Astrocyte of the spinal cord (primary cell): Measurements from ENCODE around the gene B2M.

Source experiments
- DNase-seq: peaks from one replicate; pipeline ENCODE4 v3.0.0; 2011; ENCODE audit warnings: low read depth, low spot score
- H3K4me3 ChIP-seq: 2 replicates; pipeline ENCODE4 v1.5.1; 2011; ENCODE audit warnings: low read depth, mild to moderate bottlenecking, low read length, moderate library complexity
- in situ Hi-C: cut with HindIII; loops from 2 replicates; pipeline ENCODE4 v1.10.0; 2017; ENCODE audit warnings: low sequenced_read_pairs
- TF ChIP-seq, protein P1 (sequence below): IDR thresholded peaks from 2 replicates; pipeline ENCODE4 v1.5.1; 2012; ENCODE audit warnings: low read depth, mild to moderate bottlenecking, low read length, inconsistent platforms

B2M gene

DNA sequence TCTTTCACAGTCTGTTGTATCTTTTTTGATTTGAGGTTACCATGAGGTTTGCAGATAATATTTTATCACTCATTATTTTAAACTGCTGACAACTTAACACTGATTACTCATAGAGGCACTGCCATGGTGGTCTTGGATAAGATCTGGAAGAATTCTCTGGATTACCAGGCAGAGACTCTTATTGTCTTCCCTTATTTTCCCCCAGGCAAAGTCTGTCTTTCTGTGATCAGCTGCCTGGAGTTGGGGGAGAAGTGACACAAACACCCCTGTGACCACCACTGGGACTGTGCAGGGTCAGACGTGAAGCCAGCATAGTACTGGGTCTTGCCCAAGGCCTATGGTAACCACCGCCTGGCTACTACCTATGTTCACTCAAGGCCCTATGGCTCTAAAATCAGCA, 4.9 kb upstream of the B2M start:
- no peak overlapping the region for H3K4me3 ChIP-seq
- in situ Hi-C loops = no loop called here
- TF ChIP-seq, protein P1, sequence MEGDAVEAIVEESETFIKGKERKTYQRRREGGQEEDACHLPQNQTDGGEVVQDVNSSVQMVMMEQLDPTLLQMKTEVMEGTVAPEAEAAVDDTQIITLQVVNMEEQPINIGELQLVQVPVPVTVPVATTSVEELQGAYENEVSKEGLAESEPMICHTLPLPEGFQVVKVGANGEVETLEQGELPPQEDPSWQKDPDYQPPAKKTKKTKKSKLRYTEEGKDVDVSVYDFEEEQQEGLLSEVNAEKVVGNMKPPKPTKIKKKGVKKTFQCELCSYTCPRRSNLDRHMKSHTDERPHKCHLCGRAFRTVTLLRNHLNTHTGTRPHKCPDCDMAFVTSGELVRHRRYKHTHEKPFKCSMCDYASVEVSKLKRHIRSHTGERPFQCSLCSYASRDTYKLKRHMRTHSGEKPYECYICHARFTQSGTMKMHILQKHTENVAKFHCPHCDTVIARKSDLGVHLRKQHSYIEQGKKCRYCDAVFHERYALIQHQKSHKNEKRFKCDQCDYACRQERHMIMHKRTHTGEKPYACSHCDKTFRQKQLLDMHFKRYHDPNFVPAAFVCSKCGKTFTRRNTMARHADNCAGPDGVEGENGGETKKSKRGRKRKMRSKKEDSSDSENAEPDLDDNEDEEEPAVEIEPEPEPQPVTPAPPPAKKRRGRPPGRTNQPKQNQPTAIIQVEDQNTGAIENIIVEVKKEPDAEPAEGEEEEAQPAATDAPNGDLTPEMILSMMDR = no peak
- no peak for DNase-seq

DNA sequence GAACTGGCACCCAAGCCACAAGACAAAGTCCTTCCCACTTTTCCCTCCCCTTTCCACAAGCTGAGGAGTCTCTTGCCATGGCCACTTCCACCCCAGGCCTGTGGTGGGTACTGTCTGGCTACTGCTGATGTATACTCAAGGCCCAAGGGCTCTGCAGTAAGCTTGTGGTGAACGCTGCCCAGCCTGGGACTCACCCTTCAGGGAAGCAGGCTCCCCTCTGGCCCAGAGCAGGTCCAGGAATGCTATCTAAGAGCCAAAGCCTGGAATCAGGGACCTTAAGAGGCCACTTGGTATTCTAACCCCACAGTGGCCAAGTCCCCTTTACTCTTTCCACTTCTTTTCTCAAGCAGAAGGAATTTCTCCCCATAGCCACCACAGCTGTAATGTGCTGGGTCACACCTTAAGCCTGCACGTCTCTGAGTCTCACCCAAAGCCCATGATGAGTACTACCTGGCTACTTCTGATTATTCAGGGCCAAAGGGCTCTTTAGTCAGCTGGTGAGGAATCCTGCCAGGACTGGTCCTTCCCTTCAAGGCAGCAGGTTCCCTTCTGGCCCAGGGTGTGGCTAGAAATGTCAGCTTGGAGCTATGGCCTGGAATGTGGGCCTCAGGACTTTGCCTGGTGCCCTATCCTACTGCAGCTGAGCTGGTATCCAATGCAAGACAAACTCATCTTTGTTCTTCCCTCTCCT, 4.2 kb upstream of the B2M start:
- in situ Hi-C loops = no loop called here
- TF ChIP-seq, protein P1 = no peak
- DNase-seq = no peak
- H3K4me3 ChIP-seq = no peak overlapping the region

DNA sequence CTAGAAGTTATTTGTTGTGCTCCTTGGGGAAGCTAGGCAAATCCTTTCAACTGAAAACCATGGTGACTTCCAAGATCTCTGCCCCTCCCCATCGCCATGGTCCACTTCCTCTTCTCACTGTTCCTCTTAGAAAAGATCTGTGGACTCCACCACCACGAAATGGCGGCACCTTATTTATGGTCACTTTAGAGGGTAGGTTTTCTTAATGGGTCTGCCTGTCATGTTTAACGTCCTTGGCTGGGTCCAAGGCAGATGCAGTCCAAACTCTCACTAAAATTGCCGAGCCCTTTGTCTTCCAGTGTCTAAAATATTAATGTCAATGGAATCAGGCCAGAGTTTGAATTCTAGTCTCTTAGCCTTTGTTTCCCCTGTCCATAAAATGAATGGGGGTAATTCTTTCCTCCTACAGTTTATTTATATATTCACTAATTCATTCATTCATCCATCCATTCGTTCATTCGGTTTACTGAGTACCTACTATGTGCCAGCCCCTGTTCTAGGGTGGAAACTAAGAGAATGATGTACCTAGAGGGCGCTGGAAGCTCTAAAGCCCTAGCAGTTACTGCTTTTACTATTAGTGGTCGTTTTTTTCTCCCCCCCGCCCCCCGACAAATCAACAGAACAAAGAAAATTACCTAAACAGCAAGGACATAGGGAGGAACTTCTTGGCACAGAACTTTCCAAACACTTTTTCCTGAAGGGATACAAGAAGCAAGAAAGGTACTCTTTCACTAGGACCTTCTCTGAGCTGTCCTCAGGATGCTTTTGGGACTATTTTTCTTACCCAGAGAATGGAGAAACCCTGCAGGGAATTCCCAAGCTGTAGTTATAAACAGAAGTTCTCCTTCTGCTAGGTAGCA, 851 bp upstream of the B2M start:
- peak; percentile 43 for DNase-seq
- TF ChIP-seq, protein P1 = peak; percentile 52
- peak overlapping the region; percentile 96 for H3K4me3 ChIP-seq
- in situ Hi-C loops = no loop called here

DNA sequence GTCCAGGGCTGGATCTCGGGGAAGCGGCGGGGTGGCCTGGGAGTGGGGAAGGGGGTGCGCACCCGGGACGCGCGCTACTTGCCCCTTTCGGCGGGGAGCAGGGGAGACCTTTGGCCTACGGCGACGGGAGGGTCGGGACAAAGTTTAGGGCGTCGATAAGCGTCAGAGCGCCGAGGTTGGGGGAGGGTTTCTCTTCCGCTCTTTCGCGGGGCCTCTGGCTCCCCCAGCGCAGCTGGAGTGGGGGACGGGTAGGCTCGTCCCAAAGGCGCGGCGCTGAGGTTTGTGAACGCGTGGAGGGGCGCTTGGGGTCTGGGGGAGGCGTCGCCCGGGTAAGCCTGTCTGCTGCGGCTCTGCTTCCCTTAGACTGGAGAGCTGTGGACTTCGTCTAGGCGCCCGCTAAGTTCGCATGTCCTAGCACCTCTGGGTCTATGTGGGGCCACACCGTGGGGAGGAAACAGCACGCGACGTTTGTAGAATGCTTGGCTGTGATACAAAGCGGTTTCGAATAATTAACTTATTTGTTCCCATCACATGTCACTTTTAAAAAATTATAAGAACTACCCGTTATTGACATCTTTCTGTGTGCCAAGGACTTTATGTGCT, 527 bp downstream of the B2M start:
- in situ Hi-C loops = no loop called here

DNA sequence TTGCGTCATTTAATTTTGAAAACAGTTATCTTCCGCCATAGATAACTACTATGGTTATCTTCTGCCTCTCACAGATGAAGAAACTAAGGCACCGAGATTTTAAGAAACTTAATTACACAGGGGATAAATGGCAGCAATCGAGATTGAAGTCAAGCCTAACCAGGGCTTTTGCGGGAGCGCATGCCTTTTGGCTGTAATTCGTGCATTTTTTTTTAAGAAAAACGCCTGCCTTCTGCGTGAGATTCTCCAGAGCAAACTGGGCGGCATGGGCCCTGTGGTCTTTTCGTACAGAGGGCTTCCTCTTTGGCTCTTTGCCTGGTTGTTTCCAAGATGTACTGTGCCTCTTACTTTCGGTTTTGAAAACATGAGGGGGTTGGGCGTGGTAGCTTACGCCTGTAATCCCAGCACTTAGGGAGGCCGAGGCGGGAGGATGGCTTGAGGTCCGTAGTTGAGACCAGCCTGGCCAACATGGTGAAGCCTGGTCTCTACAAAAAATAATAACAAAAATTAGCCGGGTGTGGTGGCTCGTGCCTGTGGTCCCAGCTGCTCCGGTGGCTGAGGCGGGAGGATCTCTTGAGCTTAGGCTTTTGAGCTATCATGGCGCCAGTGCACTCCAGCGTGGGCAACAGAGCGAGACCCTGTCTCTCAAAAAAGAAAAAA, 1.2 kb downstream of the B2M start:
- DNase-seq = peak; percentile 86
- H3K4me3 ChIP-seq = peak overlapping the region; percentile 96
- in situ Hi-C loops = no loop called here
- TF ChIP-seq, protein P1 = no peak

More for the DNA sequence above, 527 bp downstream of the B2M start:
- H3K4me3 ChIP-seq = peak overlapping the region; percentile 96
- DNase-seq = no peak
- TF ChIP-seq, protein P1 = no peak
